Measurements from ENCODE around the gene NUP188.

DNA sequence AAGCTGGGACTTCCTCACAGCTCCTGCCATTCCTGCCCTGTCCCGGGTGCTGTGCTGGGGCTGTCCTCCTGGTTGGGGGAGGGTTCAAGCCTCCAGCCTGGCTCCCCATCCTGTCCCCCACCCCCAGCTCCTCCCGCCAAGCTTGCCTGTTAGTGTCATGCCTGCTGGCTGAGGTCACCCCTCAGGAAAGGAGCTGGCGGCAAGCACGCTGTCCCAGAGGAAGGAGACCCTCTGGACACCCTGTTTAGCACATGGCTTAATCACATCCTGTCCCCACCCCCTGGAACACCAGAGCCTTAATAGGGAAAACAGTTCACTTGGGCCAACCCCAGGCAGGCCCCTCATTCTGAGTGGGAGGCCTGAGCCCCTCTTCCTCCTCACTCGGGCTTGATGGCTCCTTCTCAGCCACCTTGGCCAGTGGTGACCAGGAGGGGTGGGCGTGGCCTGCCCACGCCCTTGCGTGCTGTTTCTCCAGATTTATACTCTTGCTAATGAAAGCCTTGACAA, 35.9 kb upstream of the NUP188 start:
- no peak for TF ChIP-seq REST (IDR thresholded peaks at IDR 0.05; ENCODE audit: insufficient replicate concordance, low read depth)
- TF ChIP-seq CTCF (IDR thresholded peaks at IDR 0.05; ENCODE audit: insufficient read depth, low read length): no peak
- TF ChIP-seq POLR2AphosphoS5 (IDR thresholded peaks at IDR 0.05; ENCODE audit: low read depth): no peak
- TF ChIP-seq SPI1 (IDR thresholded peaks at IDR 0.05; ENCODE audit: borderline replicate concordance, low read depth): no peak
- TF ChIP-seq GABPA (IDR thresholded peaks at IDR 0.05; ENCODE audit: low read depth): no peak
